HEK293 (cell line): ENCODE data around the gene CEMP1.
"Not testable (repeated sequence)": the region's sequence is repeated elsewhere in the genome, so short reads cannot be mapped to it uniquely, and the experiment has no call there.

ENCODE experiments used
- ATF2 ChIP-seq: fragments of 450-650 bp; formaldehyde crosslinking; IDR thresholded peaks from 2 replicates; pipeline ENCODE4 v1.5.1; 2016; ENCODE audit warnings: missing biosample characterization, missing genetic modification characterization, low read depth
- CTCF ChIP-seq: fragments of 450-650 bp; formaldehyde crosslinking; IDR thresholded peaks from 2 replicates; pipeline ENCODE4 v1.5.1; 2016; ENCODE audit warnings: missing biosample characterization, missing genetic modification characterization
- FEZF1 ChIP-seq: fragments of 450-650 bp; formaldehyde crosslinking; IDR thresholded peaks from 2 replicates; pipeline ENCODE4 v1.5.1; 2016; ENCODE audit warnings: missing biosample characterization, missing genetic modification characterization
- SP2 ChIP-seq: fragments of 450-650 bp; formaldehyde crosslinking; IDR thresholded peaks from 2 replicates; pipeline ENCODE4 v1.5.1; 2016; ENCODE audit warnings: missing biosample characterization, missing genetic modification characterization
- TSHZ1 ChIP-seq: fragments of 450-650 bp; formaldehyde crosslinking; IDR thresholded peaks from 2 replicates; pipeline ENCODE4 v1.5.1; 2016; ENCODE audit warnings: missing biosample characterization, missing genetic modification characterization, borderline replicate concordance
- ZBTB44 ChIP-seq: fragments of 450-650 bp; IDR thresholded peaks from 2 replicates; pipeline ENCODE4 v1.5.1; 2018; ENCODE audit warnings: missing biosample characterization, mild to moderate bottlenecking, missing genetic modification characterization
- ZNF24 ChIP-seq: fragments of 450-650 bp; formaldehyde crosslinking; IDR thresholded peaks from 2 replicates; pipeline ENCODE4 v1.5.1; 2016; ENCODE audit warnings: missing biosample characterization, missing genetic modification characterization
- ZNF621 ChIP-seq: fragments of 450-650 bp; formaldehyde crosslinking; IDR thresholded peaks from 2 replicates; pipeline ENCODE4 v1.5.1; 2017; ENCODE audit warnings: missing biosample characterization, missing genetic modification characterization
- ZNF747 ChIP-seq: fragments of 450-650 bp; formaldehyde crosslinking; IDR thresholded peaks from 2 replicates; pipeline ENCODE4 v1.5.1; 2016; ENCODE audit warnings: missing biosample characterization, missing genetic modification characterization

- not testable (repeated sequence) for TF ChIP-seq ZNF621 (tag by site-specific recombination); ZBTB44; CTCF (tag by site-specific recombination); ZNF747; TSHZ1 (tag by site-specific recombination); SP2; ZNF24; ATF2 (tag by site-specific recombination); FEZF1 (tag by site-specific recombination)
These were observed 2.0 kb upstream of the CEMP1 start for GRCh38 chr16:2533142-2533755.
